ENCODE measurements around the gene DDX10. TPM values are rescaled to one million over a fixed set of nuclear protein-coding genes. Genes with fewer than 3 reads are reported as not detected.

The DDX10 gene
- total RNA-seq, result 28.1 TPM
- polyA plus RNA-seq, result 15.9 TPM

GRCh38 chr11:108664730-108665525 is at the start of gene DDX10:
Gene DDX10 (plus strand): TSS chr11:108665069. CDS start chr11:108665154, 85 bp downstream.
- DNase-seq (ENCODE audit: extremely low spot score), result peak; percentile 98
- Histone ChIP-seq H3K36me3 (ENCODE audit: insufficient read depth) (no peaks in the 10 kb centered on the region), H3K27ac (ENCODE audit: low read depth) (no peak within 1 kb of the TSS), H3K4me3 (ENCODE audit: low read depth, low read length) (peak within 1 kb of the TSS; percentile 80), H3K4me1 (ENCODE audit: insufficient read depth) (no peaks in the 10 kb centered on the region)
- under 1% methylated on average over 61 of the region's 61 CpGs for WGBS

- H3K27ac ChIP-seq (ENCODE audit: low read depth), result no peak overlapping the region
- no peak for DNase-seq (ENCODE audit: extremely low spot score)
- 84% methylated on average over 3 of the region's 3 CpGs for WGBS
Observed at GRCh38 chr11:108616549-108616948, 48.3 kb upstream of the DDX10 start.

GRCh38 chr11:108617055-108617454 is 47.8 kb upstream of the DDX10 start:
- H3K4me3 ChIP-seq (ENCODE audit: low read depth, low read length), result no peak overlapping the region
- DNase-seq (ENCODE audit: extremely low spot score), result no peak
- H3K27ac ChIP-seq (ENCODE audit: low read depth), result no peak overlapping the region
- no peaks in the 10 kb centered on the region for H3K36me3 ChIP-seq (ENCODE audit: insufficient read depth)
- no peaks in the 10 kb centered on the region for H3K4me1 ChIP-seq (ENCODE audit: insufficient read depth)
- WGBS, result 75% methylated on average over 4 of the region's 4 CpGs

More at GRCh38 chr11:108616549-108616948, 48.3 kb upstream of the DDX10 start:
- Histone ChIP-seq H3K36me3 (ENCODE audit: insufficient read depth) (no peaks in the 10 kb centered on the region), H3K4me3 (ENCODE audit: low read depth, low read length) (no peak overlapping the region), H3K4me1 (ENCODE audit: insufficient read depth) (no peaks in the 10 kb centered on the region)

DNA sequence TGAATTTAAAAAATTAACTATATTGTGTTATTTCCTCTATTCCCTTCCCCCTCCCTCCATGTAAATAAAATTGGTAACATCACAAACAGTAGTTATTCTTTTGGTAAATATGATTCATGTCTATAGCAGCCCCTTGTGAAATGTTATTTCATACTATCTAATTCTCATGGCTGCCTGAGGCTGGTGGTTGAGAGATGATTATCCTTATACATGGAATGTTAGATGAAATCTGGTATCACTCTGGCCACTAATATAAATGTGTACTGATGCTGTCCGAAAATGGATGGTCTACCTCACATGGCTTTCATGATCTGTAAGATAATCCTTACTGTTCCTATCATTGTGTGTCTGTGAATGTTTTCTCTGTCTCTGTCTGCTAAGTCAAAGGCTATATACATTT is 46.3 kb upstream of the DDX10 start:
- Histone ChIP-seq H3K4me1 (ENCODE audit: insufficient read depth) (no peaks in the 10 kb centered on the region), H3K36me3 (ENCODE audit: insufficient read depth) (no peaks in the 10 kb centered on the region), H3K4me3 (ENCODE audit: low read depth, low read length) (no peak overlapping the region), H3K27ac (ENCODE audit: low read depth) (no peak overlapping the region)
- 49% methylated on average over 1 of the region's 1 CpG for WGBS
- no peak for DNase-seq (ENCODE audit: extremely low spot score)

DNA sequence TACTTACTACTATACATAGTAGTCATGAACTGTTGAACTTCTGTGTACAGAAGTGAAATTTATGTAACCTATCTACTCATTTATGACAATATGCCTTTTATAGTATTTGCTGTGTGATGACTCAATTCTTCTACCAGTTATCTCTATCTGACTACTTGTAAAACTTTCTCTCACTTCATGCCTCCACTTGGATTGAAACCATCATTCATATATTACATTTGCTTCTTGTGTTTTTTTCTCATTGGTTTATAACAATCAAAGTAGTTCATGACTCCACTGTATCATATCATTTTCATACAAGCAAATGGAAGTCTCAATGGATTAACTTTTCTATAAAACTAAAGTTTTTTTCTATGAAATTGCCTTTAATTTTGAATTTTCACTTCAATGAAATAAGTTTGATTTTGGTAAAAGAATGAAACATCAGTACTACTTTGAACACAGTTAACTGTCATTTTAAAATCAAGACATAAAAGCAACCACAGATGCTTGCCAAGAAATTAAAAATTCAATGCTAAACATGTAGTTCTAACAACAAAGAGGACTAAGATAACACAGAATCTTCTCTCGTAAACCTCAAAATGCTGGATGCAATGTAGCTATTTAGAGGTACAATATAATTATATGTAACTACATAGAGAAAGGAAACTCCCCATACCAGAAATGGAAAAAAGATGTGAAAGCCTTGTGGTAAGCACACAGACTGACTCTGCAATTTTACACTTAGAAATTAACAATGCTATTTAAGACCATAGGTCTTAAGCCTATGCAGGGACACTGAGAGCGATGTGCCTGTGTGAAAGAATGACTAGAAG is 43.7 kb upstream of the DDX10 start:
- no peak for DNase-seq (ENCODE audit: extremely low spot score)
- no peaks in the 10 kb centered on the region for H3K4me1 ChIP-seq (ENCODE audit: insufficient read depth)
- H3K4me3 ChIP-seq (ENCODE audit: low read depth, low read length), result no peak overlapping the region
- H3K36me3 ChIP-seq (ENCODE audit: insufficient read depth), result no peaks in the 10 kb centered on the region
- no peak overlapping the region for H3K27ac ChIP-seq (ENCODE audit: low read depth)
- WGBS, result 57% methylated on average over 2 of the region's 2 CpGs

GRCh38 chr11:108622341-108622740 is 42.5 kb upstream of the DDX10 start:
- no peak for DNase-seq (ENCODE audit: extremely low spot score)
- 72% methylated on average over 2 of the region's 2 CpGs for WGBS
- no peak overlapping the region for H3K27ac ChIP-seq (ENCODE audit: low read depth)
- H3K4me1 ChIP-seq (ENCODE audit: insufficient read depth), result no peaks in the 10 kb centered on the region
- H3K36me3 ChIP-seq (ENCODE audit: insufficient read depth), result no peaks in the 10 kb centered on the region
- no peak overlapping the region for H3K4me3 ChIP-seq (ENCODE audit: low read depth, low read length)

DNA sequence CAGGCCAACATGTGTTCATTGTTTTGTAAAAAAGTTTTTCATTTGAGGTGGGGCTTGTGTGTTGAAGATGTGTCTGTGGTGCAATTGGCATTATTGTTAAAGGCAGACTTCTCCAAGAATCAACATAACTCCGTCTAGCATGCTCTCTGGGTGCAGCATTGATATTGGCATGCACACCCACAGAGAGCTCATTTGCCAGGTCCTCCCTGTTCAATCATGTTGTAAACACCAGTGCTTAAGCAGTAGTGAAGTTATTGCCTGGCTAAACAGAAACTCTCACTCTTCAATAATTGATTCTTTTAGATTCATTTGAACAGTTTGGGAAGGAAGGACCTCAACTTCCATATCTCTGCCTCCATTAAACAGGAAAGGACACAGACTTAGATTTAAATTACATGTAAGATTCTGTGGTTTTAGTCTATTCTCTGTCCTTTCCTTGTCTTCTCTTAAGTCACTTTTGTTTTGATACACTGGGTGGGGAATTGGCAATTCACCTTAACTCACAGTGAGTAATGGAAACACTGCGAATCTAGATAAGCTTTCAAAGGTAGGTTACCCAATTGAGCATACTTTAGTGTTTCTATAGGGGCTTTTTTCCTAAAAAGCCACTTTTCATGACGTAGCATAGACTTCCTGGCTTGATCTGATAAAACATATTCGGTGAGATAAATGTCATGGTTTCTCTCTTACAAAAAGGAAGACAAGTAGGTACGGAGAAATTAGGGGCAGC is 40.5 kb upstream of the DDX10 start:
- H3K27ac ChIP-seq (ENCODE audit: low read depth), result no peak overlapping the region
- H3K36me3 ChIP-seq (ENCODE audit: insufficient read depth), result no peaks in the 10 kb centered on the region
- WGBS, result 67% methylated on average over 5 of the region's 5 CpGs
- H3K4me3 ChIP-seq (ENCODE audit: low read depth, low read length), result no peak overlapping the region
- no peak for DNase-seq (ENCODE audit: extremely low spot score)
- no peaks in the 10 kb centered on the region for H3K4me1 ChIP-seq (ENCODE audit: insufficient read depth)

- Histone ChIP-seq H3K36me3 (ENCODE audit: insufficient read depth) (no peaks in the 10 kb centered on the region), H3K4me3 (ENCODE audit: low read depth, low read length) (no peak overlapping the region), H3K4me1 (ENCODE audit: insufficient read depth) (no peaks in the 10 kb centered on the region), H3K27ac (ENCODE audit: low read depth) (no peak overlapping the region)
- WGBS, result 93% methylated on average over 10 of the region's 10 CpGs
- DNase-seq (ENCODE audit: extremely low spot score), result no peak
Observed at GRCh38 chr11:108628326-108628725, 36.5 kb upstream of the DDX10 start.

DNA sequence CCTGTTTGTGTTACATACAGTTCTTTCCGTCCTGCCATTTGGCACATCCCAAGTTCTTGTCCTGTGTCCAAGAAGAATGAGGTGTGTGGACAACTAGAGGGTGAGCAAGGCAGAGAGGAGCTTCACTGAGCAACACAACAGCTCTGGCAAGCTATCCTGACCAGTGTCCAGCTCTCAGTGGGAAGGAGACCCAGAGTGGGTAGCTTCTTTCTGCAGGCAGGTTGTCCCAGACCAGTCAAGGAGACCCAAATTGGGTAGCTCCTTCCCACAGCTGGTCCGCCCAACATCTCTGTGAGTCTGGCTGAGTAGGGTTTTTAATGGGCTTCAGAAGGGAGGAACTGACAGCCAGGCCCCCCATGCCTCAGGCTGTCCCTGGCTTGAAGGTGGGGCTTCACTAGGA is 36.1 kb upstream of the DDX10 start:
- WGBS, result 87% methylated on average over 2 of the region's 2 CpGs
- no peaks in the 10 kb centered on the region for H3K4me1 ChIP-seq (ENCODE audit: insufficient read depth)

GRCh38 chr11:108629274-108629673 is 35.6 kb upstream of the DDX10 start:
- Histone ChIP-seq H3K36me3 (ENCODE audit: insufficient read depth) (no peaks in the 10 kb centered on the region), H3K4me1 (ENCODE audit: insufficient read depth) (no peaks in the 10 kb centered on the region), H3K4me3 (ENCODE audit: low read depth, low read length) (no peak overlapping the region), H3K27ac (ENCODE audit: low read depth) (no peak overlapping the region)
- no peak for DNase-seq (ENCODE audit: extremely low spot score)
- 76% methylated on average over 3 of the region's 3 CpGs for WGBS

More for the DNA sequence above, 36.1 kb upstream of the DDX10 start:
- H3K36me3 ChIP-seq (ENCODE audit: insufficient read depth), result no peaks in the 10 kb centered on the region
- DNase-seq (ENCODE audit: extremely low spot score), result no peak
- no peak overlapping the region for H3K4me3 ChIP-seq (ENCODE audit: low read depth, low read length)
- no peak overlapping the region for H3K27ac ChIP-seq (ENCODE audit: low read depth)

DNA sequence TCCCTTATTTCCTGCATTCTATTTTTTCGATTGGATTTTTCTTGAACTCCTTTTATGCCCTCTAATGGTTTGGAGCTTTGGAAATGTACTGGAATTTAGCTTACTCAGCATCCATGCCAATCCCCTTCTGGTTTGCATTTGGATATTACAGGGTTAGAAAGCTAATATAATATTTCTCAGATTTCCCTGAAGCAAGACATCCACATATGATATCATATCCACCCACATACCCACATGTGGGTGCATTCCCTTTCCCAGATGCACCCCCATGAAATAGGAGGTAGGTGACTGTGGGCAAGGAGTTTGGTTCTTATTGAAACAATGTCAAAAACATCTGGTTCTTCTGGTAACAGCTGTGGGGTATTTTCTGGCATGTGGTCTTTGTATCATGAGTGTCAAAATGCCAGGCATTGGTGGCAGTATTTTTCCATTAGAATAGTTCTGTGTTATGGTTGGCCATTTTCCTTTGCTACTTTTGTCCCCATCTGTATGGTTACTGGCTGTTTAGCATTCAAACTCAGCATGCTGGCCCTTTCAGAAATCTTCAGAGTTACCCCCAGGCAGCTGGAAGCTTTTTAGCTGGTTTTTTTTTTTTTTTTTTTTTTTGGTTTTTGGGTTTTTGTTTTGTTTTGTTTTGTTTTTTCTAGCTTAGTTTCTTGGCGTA is 32.7 kb upstream of the DDX10 start:
- Histone ChIP-seq H3K27ac (ENCODE audit: low read depth) (no peak overlapping the region), H3K4me1 (ENCODE audit: insufficient read depth) (no peaks in the 10 kb centered on the region), H3K36me3 (ENCODE audit: insufficient read depth) (no peaks in the 10 kb centered on the region), H3K4me3 (ENCODE audit: low read depth, low read length) (no peak overlapping the region)
- no peak for DNase-seq (ENCODE audit: extremely low spot score)
- WGBS, result 75% methylated on average over 2 of the region's 2 CpGs

- H3K4me3 ChIP-seq (ENCODE audit: low read depth, low read length), result no peak overlapping the region
- no peak for DNase-seq (ENCODE audit: extremely low spot score)
- H3K4me1 ChIP-seq (ENCODE audit: insufficient read depth), result no peaks in the 10 kb centered on the region
- no peaks in the 10 kb centered on the region for H3K36me3 ChIP-seq (ENCODE audit: insufficient read depth)
- no peak overlapping the region for H3K27ac ChIP-seq (ENCODE audit: low read depth)
Observed at GRCh38 chr11:108635106-108635505, 29.8 kb upstream of the DDX10 start.

GRCh38 chr11:108636222-108636621 is 28.6 kb upstream of the DDX10 start:
- WGBS, result 78% methylated on average over 2 of the region's 2 CpGs

More at GRCh38 chr11:108636222-108636621, 28.6 kb upstream of the DDX10 start:
- no peak overlapping the region for H3K4me3 ChIP-seq (ENCODE audit: low read depth, low read length)
- H3K36me3 ChIP-seq (ENCODE audit: insufficient read depth), result no peaks in the 10 kb centered on the region
- no peak for DNase-seq (ENCODE audit: extremely low spot score)
- no peak overlapping the region for H3K27ac ChIP-seq (ENCODE audit: low read depth)
- no peaks in the 10 kb centered on the region for H3K4me1 ChIP-seq (ENCODE audit: insufficient read depth)

Data from urinary bladder (tissue), 4 donors.